ENCODE measurements around the gene ATG4B. TPM values are rescaled to one million over a fixed set of nuclear protein-coding genes. Genes with fewer than 3 reads are reported as not detected.

ATG4B gene
- total RNA-seq, 1 donor from 2014 or later = 142 TPM

DNA sequence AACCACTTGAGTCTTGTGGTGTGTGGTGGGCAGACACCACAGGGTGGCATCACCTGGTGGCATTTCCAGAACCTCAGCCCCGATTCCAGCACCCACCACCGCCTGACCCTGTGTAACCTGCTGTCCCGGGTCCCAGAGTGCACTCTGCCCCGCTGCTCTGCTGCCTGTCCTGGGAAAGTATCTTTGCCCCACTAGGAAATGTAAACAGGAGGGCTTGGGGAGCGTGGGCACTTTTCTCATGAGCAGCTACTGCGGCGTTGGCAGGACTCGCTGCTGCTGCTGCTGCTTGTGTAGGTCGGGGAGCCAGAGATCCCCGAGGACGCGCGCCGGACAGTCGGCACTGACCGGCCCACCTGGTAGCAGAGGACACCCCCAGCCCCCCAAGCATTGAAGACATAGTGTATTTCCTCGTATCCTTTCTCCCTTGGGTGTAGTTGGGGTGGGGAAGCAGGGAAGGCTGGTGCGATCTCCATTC, 35.7 kb downstream of the ATG4B start:
- H3K27me3 Mint-ChIP-seq = no peaks in the 10 kb centered on the region
- no peaks in the 10 kb centered on the region for H3K4me1 Mint-ChIP-seq (ENCODE audit: low read depth)
- no peak for DNase-seq (ENCODE audit: low spot score, unreplicated experiment)
- H3K4me3 Mint-ChIP-seq (ENCODE audit: low read depth) = no peak overlapping the region
- TF ChIP-seq, protein P1, sequence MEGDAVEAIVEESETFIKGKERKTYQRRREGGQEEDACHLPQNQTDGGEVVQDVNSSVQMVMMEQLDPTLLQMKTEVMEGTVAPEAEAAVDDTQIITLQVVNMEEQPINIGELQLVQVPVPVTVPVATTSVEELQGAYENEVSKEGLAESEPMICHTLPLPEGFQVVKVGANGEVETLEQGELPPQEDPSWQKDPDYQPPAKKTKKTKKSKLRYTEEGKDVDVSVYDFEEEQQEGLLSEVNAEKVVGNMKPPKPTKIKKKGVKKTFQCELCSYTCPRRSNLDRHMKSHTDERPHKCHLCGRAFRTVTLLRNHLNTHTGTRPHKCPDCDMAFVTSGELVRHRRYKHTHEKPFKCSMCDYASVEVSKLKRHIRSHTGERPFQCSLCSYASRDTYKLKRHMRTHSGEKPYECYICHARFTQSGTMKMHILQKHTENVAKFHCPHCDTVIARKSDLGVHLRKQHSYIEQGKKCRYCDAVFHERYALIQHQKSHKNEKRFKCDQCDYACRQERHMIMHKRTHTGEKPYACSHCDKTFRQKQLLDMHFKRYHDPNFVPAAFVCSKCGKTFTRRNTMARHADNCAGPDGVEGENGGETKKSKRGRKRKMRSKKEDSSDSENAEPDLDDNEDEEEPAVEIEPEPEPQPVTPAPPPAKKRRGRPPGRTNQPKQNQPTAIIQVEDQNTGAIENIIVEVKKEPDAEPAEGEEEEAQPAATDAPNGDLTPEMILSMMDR (IDR thresholded peaks at IDR 0.05; ENCODE audit: unreplicated experiment) = no peak
- peaks cover 3% of the 10 kb centered on the region for H3K36me3 Mint-ChIP-seq (ENCODE audit: insufficient read depth)
- H3K27ac Mint-ChIP-seq = peak overlapping the region; percentile 59
- H3K9me3 Mint-ChIP-seq (ENCODE audit: low read depth) = no peaks in the 10 kb centered on the region

DNA sequence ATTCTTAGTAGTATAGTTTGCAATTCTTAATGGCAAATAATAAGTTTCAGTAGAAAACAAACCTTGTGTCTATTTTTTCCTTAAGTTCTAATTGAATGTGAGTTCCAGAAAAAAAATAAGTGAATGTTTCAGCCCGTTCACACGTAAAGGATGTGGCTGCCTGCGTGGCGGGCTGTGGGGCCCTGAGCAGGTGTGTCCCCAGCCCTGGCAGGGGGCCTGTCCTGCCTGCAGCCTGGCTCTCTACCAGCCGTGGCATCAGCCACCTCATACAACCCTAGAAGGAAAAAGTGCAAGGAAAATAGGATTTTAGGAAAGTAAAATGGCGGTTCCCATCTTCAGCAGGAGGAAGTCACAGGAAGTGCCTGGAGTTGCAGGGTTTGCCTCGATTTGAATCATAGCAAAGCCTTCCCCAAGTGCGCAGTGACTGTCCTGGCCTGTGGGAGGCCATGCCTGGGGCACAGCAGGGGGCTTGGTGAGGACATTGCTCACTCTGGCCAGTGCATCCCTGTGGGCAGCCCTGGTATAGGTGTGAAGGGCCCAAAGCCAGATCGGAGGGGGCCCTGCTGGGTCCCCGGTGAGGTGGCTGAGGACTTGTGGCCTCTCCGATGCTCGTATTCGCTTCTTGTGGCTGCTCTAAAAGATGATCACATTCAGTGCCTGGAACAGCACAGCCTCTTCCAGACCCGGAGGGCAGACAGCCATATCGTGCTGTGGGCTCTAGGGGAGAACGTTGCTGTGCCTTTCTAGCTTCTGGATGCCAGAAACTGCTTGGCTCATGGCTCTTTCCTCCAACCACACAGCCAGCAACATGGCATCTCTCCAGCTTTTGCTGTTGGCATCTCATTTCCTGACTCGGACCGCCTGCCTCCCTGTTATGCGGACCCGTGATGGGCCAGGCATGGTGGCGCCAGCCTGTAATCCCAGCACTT, 36.6 kb downstream of the ATG4B start:
- TF ChIP-seq, protein P1 (IDR thresholded peaks at IDR 0.05; ENCODE audit: unreplicated experiment) = no peak
- no peaks in the 10 kb centered on the region for H3K27me3 Mint-ChIP-seq
- no peaks in the 10 kb centered on the region for H3K4me1 Mint-ChIP-seq (ENCODE audit: low read depth)
- no peak for DNase-seq (ENCODE audit: low spot score, unreplicated experiment)
- H3K4me3 Mint-ChIP-seq (ENCODE audit: low read depth) = no peak overlapping the region
- peak overlapping the region; percentile 88 for H3K27ac Mint-ChIP-seq
- H3K36me3 Mint-ChIP-seq (ENCODE audit: insufficient read depth) = peaks cover 3% of the 10 kb centered on the region
- H3K9me3 Mint-ChIP-seq (ENCODE audit: low read depth) = no peaks in the 10 kb centered on the region

DNA sequence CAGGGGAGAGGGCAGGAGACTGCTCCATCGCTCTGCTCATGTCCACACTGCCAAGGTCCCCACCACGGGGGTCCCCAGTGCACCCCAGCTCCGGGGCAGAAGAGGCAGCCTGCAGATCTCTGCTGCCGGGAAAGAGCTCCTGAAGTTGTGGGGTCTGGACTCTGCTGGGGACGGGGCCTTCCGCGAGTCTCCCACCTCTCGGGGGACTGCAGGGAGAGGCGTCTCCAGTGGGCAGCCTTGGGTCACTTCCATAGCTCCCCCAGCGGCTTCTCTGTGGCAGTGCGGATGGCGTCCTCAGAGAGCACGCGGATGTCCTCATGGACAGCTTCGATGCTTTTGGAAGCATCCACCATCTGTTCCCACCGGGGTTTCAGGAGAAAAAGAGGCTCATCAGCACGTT, 38.4 kb downstream of the ATG4B start:
- DNase-seq (ENCODE audit: low spot score, unreplicated experiment) = no peak
- H3K4me1 Mint-ChIP-seq (ENCODE audit: low read depth) = no peaks in the 10 kb centered on the region
- no peak overlapping the region for H3K4me3 Mint-ChIP-seq (ENCODE audit: low read depth)
- TF ChIP-seq, protein P1 (IDR thresholded peaks at IDR 0.05; ENCODE audit: unreplicated experiment) = no peak
- no peaks in the 10 kb centered on the region for H3K27me3 Mint-ChIP-seq
- no peak overlapping the region for H3K27ac Mint-ChIP-seq
- no peaks in the 10 kb centered on the region for H3K9me3 Mint-ChIP-seq (ENCODE audit: low read depth)
- H3K36me3 Mint-ChIP-seq (ENCODE audit: insufficient read depth) = peaks cover 8% of the 10 kb centered on the region

DNA sequence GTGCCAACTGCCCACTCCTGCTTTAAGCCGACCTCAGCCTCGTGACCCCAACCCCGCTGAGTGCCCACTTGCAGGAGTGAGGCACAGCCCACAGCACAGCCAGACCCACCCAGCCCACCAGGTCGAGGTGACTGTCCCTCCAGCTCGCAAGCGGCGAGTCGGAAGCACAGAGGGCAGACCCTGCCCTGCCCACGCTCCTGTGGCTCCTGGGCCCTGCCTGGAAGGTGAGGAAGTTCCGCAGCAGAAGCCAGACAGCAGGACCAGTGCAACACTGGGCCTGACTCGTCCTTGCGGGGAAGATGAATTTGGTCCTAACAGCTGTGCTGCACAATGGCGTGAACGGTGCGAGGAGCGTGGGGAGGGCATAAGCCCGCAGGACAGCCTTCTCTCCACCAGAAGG, 39.2 kb downstream of the ATG4B start:
- peaks cover 10% of the 10 kb centered on the region for H3K36me3 Mint-ChIP-seq (ENCODE audit: insufficient read depth)
- H3K9me3 Mint-ChIP-seq (ENCODE audit: low read depth) = no peaks in the 10 kb centered on the region
- no peak overlapping the region for H3K4me3 Mint-ChIP-seq (ENCODE audit: low read depth)
- no peak for DNase-seq (ENCODE audit: low spot score, unreplicated experiment)
- H3K4me1 Mint-ChIP-seq (ENCODE audit: low read depth) = no peaks in the 10 kb centered on the region
- no peak overlapping the region for H3K27ac Mint-ChIP-seq
- no peaks in the 10 kb centered on the region for H3K27me3 Mint-ChIP-seq
- TF ChIP-seq, protein P1 (IDR thresholded peaks at IDR 0.05; ENCODE audit: unreplicated experiment) = no peak

DNA sequence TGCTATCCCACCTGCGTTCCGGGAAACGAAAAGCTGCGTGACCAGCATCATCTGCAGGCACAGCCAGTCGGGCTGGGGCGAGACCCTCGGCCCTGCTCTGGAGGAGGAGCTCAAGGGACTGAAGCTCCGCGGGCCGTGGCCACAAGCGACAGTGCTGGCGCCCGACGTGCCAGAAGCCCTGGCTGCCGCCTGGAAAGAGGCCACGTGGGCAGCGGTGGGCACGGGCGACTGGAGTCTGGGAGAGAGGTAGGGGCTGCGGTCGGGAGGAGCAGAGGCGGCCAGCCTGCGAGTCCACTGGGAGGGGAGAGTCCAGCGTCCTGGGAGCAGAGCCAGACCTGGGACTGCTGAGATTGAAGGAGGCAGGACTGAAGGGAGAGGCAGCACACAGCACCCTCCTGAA, 39.9 kb downstream of the ATG4B start:
- H3K27ac Mint-ChIP-seq = peak overlapping the region; percentile 20
- H3K9me3 Mint-ChIP-seq (ENCODE audit: low read depth) = no peaks in the 10 kb centered on the region
- no peaks in the 10 kb centered on the region for H3K4me1 Mint-ChIP-seq (ENCODE audit: low read depth)
- TF ChIP-seq, protein P1 (IDR thresholded peaks at IDR 0.05; ENCODE audit: unreplicated experiment) = no peak
- no peak for DNase-seq (ENCODE audit: low spot score, unreplicated experiment)
- peaks cover 12% of the 10 kb centered on the region for H3K36me3 Mint-ChIP-seq (ENCODE audit: insufficient read depth)
- no peaks in the 10 kb centered on the region for H3K27me3 Mint-ChIP-seq
- H3K4me3 Mint-ChIP-seq (ENCODE audit: low read depth) = no peak overlapping the region
